GM23248 (cell line): ENCODE results near the gene ATG7.

ENCODE experiments used
- EZH2 ChIP-seq: fragments of 200-600 bp; sonication (generic); IDR thresholded peaks from 2 replicates; pipeline ENCODE4 v1.6.1; 2018; ENCODE audit warnings: antibody characterized with exemption, mild to moderate bottlenecking; ENCODE audit not compliant: insufficient read depth, poor library complexity, severe bottlenecking
- EZH2phosphoT487 ChIP-seq: fragments of 200-600 bp; sonication (generic); IDR thresholded peaks from 2 replicates; pipeline ENCODE4 v1.6.1; 2018; ENCODE audit warnings: antibody characterized with exemption, moderate library complexity, mild to moderate bottlenecking, low read depth; ENCODE audit not compliant: insufficient read depth

- no peak for TF ChIP-seq EZH2
- TF ChIP-seq EZH2phosphoT487: no peak
These were observed 192.2 kb downstream of the ATG7 start for GRCh38 chr3:11464356-11464755.
